ENCODE data around the gene HDAC8. TPM values are rescaled to one million over a fixed set of nuclear protein-coding genes. Genes with fewer than 3 reads are reported as not detected.

The HDAC8 gene
- total RNA-seq, 4 donors from 2014 or later: 19.2 to 23.3 (median 22.0) TPM

DNA sequence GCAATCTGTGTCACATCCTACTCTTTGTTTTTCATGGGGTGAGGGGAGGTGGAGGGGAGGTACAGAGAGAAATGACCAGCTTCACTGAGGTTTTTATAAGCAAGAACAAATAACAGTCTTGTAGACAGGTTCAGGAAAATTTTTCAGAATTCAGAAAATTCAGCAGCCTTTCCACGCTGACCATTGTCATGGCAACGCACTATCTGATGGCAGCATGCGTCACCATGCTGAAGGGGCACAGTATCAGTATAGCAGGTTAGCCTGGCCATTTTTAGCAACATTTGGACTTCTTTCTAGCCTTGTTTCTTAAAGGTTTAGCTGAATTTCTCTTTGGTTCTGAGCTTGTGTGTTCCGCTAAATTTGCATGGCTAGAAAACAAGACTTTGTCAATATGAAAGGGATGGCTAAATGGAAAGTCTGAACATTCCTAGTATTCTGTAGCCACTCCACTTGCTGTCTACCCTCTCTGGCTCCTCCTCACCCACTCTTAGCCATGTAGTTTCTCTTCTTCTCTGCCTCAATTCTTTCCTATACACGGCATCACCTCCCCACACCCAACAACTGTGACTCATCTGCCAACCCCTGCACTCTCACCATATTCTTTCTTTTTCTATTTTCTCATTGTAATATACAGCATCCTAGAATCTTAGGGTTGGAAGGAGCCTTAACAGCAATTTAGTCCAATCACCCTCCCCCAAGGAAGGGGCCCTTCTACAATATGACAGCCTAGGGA, 224.2 kb downstream of the HDAC8 start:
- H3K36me3 ChIP-seq: peaks cover 0 to 17% (median 0%) of the 10 kb centered on the region in 4 donors
- 88% methylated on average over 5 of the region's 5 CpGs for WGBS
- no peaks in the 10 kb centered on the region for H3K27me3 ChIP-seq
- H3K9me3 ChIP-seq: no peaks in the 10 kb centered on the region
- H3K4me1 ChIP-seq: no peaks in the 10 kb centered on the region
- no peak overlapping the region for H3K27ac ChIP-seq (replicated peaks in 1 of 4)
- intact Hi-C loops (cut with DNase I): no loop called here
- no peak overlapping the region for H3K4me3 ChIP-seq
- no peak for DNase-seq (ENCODE audit: extremely low spot score)
- TF ChIP-seq POLR2A (IDR thresholded peaks at IDR 0.05; ENCODE audit: low read depth) (no peak), EP300 (IDR thresholded peaks at IDR 0.05) (no peak), POLR2AphosphoS5 (IDR thresholded peaks at IDR 0.05) (no peak)
- TF ChIP-seq, protein P1, sequence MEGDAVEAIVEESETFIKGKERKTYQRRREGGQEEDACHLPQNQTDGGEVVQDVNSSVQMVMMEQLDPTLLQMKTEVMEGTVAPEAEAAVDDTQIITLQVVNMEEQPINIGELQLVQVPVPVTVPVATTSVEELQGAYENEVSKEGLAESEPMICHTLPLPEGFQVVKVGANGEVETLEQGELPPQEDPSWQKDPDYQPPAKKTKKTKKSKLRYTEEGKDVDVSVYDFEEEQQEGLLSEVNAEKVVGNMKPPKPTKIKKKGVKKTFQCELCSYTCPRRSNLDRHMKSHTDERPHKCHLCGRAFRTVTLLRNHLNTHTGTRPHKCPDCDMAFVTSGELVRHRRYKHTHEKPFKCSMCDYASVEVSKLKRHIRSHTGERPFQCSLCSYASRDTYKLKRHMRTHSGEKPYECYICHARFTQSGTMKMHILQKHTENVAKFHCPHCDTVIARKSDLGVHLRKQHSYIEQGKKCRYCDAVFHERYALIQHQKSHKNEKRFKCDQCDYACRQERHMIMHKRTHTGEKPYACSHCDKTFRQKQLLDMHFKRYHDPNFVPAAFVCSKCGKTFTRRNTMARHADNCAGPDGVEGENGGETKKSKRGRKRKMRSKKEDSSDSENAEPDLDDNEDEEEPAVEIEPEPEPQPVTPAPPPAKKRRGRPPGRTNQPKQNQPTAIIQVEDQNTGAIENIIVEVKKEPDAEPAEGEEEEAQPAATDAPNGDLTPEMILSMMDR (IDR thresholded peaks at IDR 0.05): no peak

DNA sequence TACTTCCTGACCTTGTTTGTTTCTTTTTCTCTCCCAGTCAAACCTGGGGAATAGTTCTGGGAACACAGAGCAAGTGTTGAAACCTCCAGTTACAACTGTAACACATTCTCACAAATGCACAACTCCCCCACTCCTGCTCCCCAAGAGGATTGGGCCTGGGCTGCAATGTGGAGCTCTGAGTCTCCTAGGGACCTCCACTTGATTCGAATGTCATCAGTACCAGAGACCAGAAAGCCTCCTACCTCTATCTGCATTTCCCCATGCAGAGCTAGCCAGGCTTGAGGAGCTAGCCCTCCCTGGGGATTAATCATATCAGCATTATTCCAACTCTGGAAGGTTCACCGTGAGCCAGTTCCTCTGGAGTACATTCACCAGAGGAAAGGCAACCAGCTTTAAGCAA, 225.3 kb downstream of the HDAC8 start:
- H3K9me3 ChIP-seq: no peaks in the 10 kb centered on the region
- intact Hi-C loops (cut with DNase I): no loop called here

DNA sequence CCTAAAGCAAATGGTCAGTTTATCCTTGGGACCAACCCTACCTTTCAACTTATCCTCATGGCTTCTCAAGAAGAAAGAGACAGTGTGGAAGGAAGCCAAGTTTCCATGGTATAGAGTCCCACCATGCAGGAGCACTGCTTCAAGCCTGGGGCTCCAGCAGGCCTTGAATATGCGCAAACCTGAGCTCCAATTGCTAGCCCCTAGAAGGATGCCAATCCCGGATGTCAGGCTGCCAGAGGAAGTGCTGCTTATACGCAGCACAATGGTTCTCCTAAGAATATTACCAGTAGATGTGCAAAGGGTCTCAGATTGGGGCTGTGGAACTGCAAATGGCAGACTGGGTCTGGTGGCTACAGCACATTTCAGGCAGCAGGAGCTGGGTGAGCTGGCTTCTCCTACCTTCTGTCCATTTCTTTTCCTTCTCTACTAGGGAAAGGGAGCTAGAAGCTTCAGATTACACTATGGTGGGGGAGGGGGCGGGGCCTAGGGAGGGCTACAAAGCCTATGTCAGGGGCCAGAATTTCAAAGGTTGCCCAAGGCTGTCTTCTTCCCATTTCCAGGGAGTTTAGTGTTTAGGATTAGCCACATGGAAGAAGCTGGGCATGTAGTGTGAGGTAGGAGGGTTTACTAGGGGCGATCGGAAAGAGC, 226.2 kb downstream of the HDAC8 start:
- TF ChIP-seq, protein P1 (IDR thresholded peaks at IDR 0.05): no peak
- TF ChIP-seq POLR2AphosphoS5 (IDR thresholded peaks at IDR 0.05) (no peak), EP300 (IDR thresholded peaks at IDR 0.05) (no peak), POLR2A (IDR thresholded peaks at IDR 0.05; ENCODE audit: low read depth) (no peak)

More for the DNA sequence above, 225.3 kb downstream of the HDAC8 start:
- no peak overlapping the region for H3K4me3 ChIP-seq
- no peaks in the 10 kb centered on the region for H3K27me3 ChIP-seq
- 29% methylated on average over 2 of the region's 2 CpGs for WGBS
- peaks cover 0 to 17% (median 0%) of the 10 kb centered on the region in 4 donors for H3K36me3 ChIP-seq
- no peak for DNase-seq (ENCODE audit: extremely low spot score)
- TF ChIP-seq, protein P1 (IDR thresholded peaks at IDR 0.05): no peak
- no peak for TF ChIP-seq EP300 (IDR thresholded peaks at IDR 0.05)
- no peak for TF ChIP-seq POLR2AphosphoS5 (IDR thresholded peaks at IDR 0.05)
- no peak for TF ChIP-seq POLR2A (IDR thresholded peaks at IDR 0.05; ENCODE audit: low read depth)
- no peaks in the 10 kb centered on the region for H3K4me1 ChIP-seq
- no peak overlapping the region for H3K27ac ChIP-seq (replicated peaks in 1 of 4)

DNA sequence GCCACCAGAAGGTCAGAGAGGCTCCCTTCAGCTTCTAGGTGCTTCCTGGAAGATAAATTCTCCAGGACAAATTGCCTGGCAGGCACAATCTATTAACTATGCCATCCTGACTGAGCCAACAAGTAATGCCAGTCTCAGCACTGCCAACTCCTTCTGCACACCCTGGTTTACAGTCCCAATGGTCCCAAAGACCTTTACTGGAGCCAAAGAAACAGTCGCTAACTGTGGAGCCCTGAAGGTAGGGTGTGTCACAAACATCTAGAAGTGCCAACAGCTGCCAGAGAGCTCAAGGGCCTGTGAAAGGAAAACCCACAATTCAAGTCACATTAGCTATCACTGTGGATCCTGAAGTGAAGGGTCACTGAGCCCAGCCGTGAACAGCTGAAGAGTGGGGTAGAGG, 232.0 kb downstream of the HDAC8 start:
- 100% methylated on average over 2 of the region's 2 CpGs for WGBS
- Histone ChIP-seq H3K36me3 (no peaks in the 10 kb centered on the region), H3K4me1 (no peaks in the 10 kb centered on the region), H3K27me3 (no peaks in the 10 kb centered on the region), H3K27ac (replicated peaks in 1 of 4) (no peak overlapping the region), H3K9me3 (no peaks in the 10 kb centered on the region), H3K4me3 (no peak overlapping the region)
- TF ChIP-seq POLR2A (IDR thresholded peaks at IDR 0.05; ENCODE audit: low read depth) (no peak), POLR2AphosphoS5 (IDR thresholded peaks at IDR 0.05) (no peak), EP300 (IDR thresholded peaks at IDR 0.05) (no peak)
- TF ChIP-seq, protein P1 (IDR thresholded peaks at IDR 0.05): no peak
- DNase-seq (ENCODE audit: extremely low spot score): no peak
- intact Hi-C loops (cut with DNase I): no loop called here

More for the DNA sequence above, 226.2 kb downstream of the HDAC8 start:
- Histone ChIP-seq H3K4me1 (no peaks in the 10 kb centered on the region), H3K9me3 (no peaks in the 10 kb centered on the region), H3K27ac (replicated peaks in 1 of 4) (no peak overlapping the region), H3K27me3 (no peaks in the 10 kb centered on the region), H3K36me3 (peaks cover 0 to 17% (median 0%) of the 10 kb centered on the region in 4 donors), H3K4me3 (no peak overlapping the region)
- intact Hi-C loops (cut with DNase I): no loop called here
- no peak for DNase-seq (ENCODE audit: extremely low spot score)
- 65% methylated on average over 6 of the region's 6 CpGs for WGBS
